Left cardiac atrium (tissue), 4 donors: Measurements from ENCODE around the gene ARHGAP21. TPM values are rescaled to one million over a fixed set of nuclear protein-coding genes. Genes with fewer than 3 reads are reported as not detected.
A peak's percentile ranks its signal among the peaks of the same experiment; 100 is the strongest.

Experiments used
- ATAC-seq, 2 donors: fragments of 200-7000 bp; cut with Tn5 transposase; one replicate each; pipeline ENCODE4 v1.9.1; 2020; ENCODE audit warnings: mild to moderate bottlenecking in 2 of 2, moderate library complexity in 2 of 2
- DNase-seq: peaks from one replicate; pipeline ENCODE4 v3.0.0-alpha.2; 2020
- intact Hi-C, 2 donors: fragments of 100-400 bp; cut with DNase I; formaldehyde crosslinking; loops; one replicate each; pipeline versions ENCODE4 v1.14.1 to v1.15.1; 2022 to 2023
- total RNA-seq, 2 donors: library from RNA; stranded (reverse); fragmentation: NEBNext Ultra II Directional; extraction: Animal tissue kit (Norgen Biotek cat#: 25700); gene quantifications; one replicate each; pipeline ENCODE4 v1.2.1, GENCODE V29; 2021
- donor health status: DM: no; HTN: yes; CAD: no.
- donor health status: DM: no; HTN: yes; CAD: no; lungs with severe emphysema.
- donor health status: DM: yes; HTN: yes; CAD: no.
- donor health status: Dilated cardiomyopathy.

Gene ARHGAP21
- total RNA-seq, 2 donors from 2014 or later: 44.7 to 57.9 TPM

DNA sequence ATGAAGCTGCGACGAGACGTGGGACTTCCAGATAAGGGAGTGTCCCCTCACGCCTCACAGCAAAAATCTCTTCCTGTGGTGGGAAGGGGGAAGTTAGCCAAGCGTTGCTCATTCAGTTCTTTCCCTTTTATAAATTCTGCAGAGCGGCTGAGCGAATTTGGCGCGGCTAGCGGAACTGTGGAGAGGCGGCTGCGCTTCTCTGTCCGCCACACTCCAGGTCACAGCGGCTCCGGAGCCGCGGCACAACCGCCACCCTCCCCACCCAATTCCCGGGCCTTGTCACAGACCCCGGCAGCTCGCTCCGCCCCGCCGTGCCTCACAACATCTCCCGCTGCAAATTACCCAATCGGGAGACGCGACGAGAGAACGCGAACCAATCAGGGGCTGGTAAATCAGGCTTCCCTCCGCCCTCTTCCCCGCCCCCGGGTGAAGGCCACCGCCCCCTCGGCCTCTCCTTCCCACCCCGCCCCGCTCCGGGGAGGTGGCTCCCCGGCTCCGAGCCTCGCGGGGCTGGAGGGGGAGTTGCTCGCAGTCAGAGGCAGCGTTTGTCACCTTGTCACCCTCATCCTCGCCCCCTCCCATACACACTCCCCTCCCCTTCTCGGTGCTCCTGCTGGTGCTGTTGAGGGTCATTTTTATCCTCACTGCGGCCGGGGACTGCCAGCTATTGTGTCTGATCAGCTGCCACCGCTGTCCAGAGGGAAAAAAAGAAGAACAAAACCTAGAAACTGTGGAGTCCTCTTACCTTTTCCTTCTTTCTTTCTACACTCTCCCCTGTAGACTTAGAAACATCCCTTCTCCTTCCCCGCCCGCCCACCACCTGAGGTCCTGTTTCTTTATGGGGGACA, 918 bp upstream of the ARHGAP21 start:
- ATAC-seq: peak; percentile 93
- DNase-seq: peak; percentile 99
- intact Hi-C loops: loop anchor here (2.0 to 10.0 kb wide), 5 partner anchors 80 to 350 kb away; partner anchors contain the start of gene PRTFDC1 (in 1 of the 2)

DNA sequence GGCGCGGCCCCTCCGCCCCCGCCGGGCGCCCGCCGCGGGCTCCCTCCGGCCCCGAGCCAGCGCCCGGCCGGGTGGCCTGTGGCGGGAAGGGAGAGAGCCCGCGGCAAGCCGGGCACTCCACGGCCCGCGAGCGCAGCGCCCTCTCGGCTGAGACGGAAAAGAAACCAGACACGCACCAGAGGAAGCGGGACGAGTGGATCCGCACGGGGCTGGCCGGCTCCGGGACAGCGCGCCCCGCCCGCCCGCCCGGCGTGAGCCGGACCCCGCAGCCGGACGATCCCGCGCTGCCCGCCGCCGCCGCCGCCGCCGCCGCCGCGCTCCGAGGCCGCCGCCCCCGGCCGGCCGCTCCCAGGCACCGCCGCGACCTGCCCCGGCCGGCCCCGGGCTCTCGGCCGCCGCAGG, 300 bp downstream of the ARHGAP21 start:
- no peak for ATAC-seq
- intact Hi-C loops: loop anchor here (2.0 to 10.0 kb wide), 5 partner anchors 79 to 351 kb away; partner anchors contain the start of genes ENKUR (in 1 of the 2), PRTFDC1 (in 1 of the 2) and THNSL1 (in 1 of the 2)

DNA sequence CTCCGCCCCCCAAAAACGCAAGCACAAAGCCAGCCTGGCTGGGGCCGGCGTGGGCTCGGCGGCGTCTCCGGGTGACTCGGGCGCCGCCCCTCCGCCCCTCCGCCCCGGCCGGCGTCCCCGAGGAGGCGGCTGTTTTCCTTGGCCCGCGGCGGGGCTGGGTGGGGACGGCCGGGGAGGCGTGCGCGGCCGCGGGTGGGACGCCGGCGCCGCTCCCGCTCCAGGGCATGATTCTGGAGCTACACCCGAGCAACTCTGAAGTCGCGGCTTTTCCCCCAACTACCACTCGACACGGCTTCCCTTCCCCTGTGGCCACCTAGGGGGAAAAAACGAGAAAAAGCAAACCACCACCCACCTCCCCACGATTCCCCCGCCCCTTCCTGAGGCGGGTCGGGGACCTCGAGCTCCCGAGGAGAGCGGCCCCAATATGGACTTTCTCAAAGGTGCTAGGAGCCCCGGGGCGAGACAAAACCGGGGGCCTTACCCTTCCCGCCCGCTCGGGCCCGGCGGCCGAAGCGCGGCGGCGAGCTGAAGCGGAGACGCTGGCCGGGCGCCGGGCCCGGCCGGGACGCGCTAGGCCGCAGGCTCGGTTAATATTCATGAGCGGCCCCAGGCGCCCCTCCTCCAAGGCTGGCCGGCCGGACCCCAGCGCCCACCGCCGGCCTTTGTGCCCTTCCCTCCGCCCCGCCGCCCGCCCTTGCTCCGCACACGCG, 856 bp downstream of the ARHGAP21 start:
- DNase-seq (peak; percentile 82), ATAC-seq (peak; percentile 41 to 52)
- intact Hi-C loops: loop anchor here (2.0 to 10.0 kb wide), 5 partner anchors 78 to 352 kb away; partner anchors contain the start of genes ENKUR (in 1 of the 2), PRTFDC1 (in 1 of the 2) and THNSL1 (in 1 of the 2)

More for the DNA sequence above, 300 bp downstream of the ARHGAP21 start:
- DNase-seq: peak; percentile 47

DNA sequence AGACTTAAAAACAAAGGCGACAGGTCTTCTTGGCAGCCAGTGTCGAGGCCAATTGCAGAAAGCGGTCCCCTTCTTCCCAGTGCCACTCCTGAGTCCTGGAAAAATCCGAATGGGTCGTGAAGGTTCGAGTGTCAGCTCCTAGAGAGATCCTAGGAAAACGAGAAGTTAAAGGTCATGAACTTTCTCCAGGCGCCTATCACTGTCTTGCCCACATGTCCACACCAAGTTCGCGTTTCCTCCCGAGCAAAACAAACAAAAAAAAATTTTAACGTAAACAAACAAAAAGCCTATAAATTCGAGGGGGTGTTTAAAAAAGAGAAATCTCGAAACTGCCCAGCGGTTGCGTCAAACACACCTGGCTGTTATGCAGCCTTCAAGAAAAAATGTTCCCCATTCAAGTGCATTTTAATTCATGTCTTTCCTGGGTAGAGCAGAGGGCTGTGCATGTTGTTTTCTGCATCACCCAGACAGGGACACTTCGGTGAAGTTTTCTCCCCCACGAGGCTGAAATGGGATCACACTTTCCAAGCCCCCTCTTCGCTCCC, 1.5 kb downstream of the ARHGAP21 start:
- ATAC-seq (no peak), DNase-seq (no peak)
- intact Hi-C loops: loop anchor here (2.0 to 10.0 kb wide), 5 partner anchors 77 to 353 kb away; partner anchors contain the start of genes ENKUR (in 1 of the 2), PRTFDC1 (in 1 of the 2) and THNSL1 (in 1 of the 2)

DNA sequence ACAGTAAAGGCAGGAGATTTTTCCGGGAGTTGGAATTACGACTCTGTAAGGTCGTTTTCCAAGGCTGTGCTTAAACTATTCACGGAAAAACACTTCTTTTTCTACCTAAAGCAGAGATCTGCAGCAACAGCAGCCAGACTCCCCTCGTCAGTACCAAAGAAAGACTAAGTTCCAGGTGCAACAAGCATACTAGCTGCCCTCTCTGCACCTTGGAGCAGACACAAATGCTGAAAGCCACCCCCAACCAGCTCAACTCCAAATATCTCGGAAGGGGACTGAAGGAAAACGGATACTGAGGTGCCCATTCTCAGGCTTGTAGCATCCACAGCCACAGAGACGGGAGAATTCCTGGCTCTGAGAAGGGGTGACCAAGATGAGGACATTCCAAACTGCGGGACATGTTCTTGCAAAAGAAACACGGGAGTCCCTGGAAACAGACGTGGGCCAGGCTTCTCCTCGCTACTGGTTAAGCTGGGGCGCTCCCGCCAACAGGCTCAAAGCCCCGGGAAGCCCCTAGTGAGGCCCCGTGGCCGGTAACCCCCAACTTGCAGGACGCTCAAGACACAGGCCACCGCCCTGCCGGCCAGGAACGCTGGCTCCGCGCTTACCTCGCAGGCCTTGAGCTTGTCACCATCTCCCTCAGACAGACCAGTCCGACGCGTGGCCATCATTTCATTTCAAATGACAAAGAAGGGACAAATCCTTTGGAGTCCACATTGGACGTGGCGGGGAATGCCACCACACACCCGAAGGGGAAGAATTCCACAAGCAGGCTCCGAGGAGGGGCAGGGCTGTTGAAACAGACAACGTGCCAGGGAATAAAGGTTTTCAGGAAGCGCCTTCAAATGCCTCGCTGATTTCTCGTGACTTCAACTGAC, 2.2 kb downstream of the ARHGAP21 start:
- DNase-seq: peak; percentile 43
- ATAC-seq: no peak
- intact Hi-C loops: loop anchor here (2.0 to 10.0 kb wide), 5 partner anchors 77 to 353 kb away; partner anchors contain the start of genes ENKUR (in 1 of the 2), PRTFDC1 (in 1 of the 2) and THNSL1 (in 1 of the 2)

DNA sequence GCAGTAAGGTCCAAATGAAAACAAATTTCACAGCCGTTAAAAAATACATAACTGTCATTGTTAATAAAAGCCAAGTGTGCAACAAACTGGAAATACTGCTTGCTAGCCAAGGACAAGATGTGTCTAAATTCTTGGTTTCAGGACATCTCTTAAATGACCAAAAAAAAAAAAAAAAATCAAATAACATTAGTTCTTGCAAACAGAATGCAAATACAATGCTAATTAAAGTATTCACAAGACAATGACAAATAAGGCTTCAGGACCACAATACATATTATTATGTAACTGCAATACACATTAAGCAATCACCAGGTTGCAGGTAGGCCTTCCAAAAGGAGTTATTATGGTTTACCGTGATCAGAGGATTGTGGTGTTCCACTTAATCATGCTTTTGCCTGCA, 3.6 kb downstream of the ARHGAP21 start:
- DNase-seq (no peak), ATAC-seq (no peak)
- intact Hi-C loops: loop anchor here (10.0 kb wide), 4 partner anchors 75 to 355 kb away; partner anchors contain the start of gene PRTFDC1 (in 1 of the 2)

DNA sequence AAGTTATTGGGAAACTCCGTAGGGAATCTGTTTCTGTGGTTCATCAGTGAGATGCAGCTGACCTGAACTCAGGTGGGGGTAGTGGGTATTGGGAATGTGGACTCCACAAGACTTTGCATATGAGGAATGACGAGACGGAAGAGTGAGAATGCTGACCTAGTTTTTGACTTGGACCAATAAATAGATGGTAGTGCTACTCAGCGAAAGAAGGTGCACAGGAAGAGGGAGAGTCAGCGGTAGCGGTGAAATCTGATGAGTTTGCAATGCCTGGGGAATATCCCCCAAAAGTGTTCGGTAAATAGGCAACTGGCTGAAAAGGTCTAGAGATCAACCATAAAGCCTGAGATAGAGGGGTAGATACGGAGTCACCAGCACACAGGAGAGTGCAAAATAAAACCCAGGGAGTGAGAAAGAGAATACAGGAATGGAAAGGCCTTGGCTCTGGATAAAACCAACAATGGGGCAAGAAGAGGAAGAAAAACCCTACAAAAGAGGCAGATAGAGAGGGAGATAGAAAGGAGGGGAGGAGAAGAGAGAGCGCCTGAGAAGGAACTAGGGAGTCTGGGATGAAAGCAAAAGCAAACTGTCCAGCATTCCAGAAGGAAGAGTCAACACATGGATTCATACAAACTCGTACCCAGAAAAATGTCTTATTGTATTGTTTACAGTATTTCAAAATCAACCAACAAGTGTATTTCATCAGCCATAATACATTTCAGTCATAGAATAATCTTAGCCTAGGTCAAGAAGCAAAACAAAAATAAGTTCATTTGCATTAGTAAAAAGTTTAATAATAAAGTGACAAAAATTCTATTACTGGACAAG, 5.4 kb downstream of the ARHGAP21 start:
- no peak for ATAC-seq
- intact Hi-C loops: no loop called here
- DNase-seq: no peak

DNA sequence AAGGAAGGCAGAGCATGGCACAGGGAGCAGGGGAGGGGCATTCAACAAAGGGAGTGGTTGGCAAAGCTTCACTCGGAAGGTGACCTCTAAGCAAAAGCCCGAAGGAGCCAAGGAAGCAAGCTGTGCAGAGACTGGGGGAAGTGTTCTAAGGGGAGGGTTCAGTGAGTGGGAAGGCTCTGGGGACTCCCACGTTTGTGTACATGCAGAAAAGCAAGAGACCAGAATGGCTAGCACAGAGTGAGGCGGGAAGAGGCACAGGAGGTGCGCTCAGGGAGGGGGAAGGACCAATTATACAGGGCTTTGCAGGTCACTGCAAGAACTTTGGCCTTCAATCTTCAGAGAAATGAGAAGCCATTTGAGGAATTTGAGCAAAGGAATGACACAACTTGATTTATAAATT, 7.4 kb downstream of the ARHGAP21 start:
- ATAC-seq (peak; percentile 24 to 55), DNase-seq (no peak)
- intact Hi-C loops: no loop called here

DNA sequence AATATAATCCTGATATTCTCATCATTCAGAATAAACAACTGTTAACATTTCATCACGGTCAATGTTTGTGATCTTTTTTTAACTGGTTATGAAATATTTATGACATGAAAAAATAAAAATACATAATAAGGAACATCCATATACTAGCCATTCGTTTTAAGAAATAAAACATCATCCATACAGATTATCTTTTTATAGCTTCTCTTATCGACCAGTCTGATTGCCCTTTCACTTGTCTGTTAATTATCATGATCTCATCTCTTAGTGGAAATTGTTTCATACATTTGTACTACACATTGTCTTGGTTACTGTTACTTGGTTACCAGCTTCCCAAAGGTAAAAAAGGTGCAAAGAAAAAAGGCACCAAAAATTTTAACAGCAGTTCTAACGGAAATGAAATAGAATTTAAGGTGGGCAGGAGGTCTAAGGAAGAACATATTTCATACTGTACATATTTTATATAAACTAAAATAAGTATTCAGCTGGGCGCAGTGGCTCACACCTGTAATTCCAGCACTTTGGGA, 8.4 kb downstream of the ARHGAP21 start:
- intact Hi-C loops: no loop called here
- ATAC-seq: no peak
- no peak for DNase-seq

DNA sequence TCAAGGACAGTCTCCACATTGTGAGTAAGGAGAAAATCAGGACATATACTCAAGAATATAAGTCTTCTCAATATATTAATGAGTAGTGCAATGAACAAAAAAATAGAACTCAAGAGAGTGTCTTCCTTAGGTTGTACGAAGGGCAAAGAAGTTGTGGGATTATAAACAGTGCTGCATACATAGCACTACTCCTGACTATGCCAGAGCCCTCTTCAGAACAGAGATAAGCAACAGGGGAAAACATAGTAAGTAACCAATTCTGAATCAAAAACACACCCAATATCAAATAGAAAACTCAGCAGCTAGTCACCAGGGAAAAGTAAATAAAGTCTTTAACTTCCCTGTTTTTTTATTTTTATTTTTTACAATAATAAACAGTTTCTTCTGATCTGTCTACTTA, 10.6 kb downstream of the ARHGAP21 start:
- DNase-seq: no peak
- intact Hi-C loops: no loop called here
- ATAC-seq: peak in 1 of 2 donors; percentile 43

DNA sequence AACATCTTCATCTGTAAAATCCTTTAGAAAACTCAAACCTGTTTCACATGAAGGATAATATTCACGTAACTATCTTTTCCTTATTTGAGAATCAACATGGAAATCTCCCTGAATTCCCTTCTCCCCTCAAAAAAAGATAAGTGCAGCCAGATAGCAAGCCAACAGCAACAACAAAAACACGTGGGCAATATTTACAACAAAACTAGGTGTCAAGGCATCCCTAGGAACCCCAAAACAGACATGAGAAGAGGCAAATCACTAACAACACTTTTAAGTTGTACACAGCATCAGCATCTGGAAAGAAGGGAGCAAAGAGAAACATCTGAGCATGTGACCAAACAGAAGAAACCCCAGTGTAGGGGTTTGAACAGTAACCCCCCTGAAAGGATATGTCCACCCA, 12.2 kb downstream of the ARHGAP21 start:
- no peak for DNase-seq
- ATAC-seq: no peak
- intact Hi-C loops: no loop called here

DNA sequence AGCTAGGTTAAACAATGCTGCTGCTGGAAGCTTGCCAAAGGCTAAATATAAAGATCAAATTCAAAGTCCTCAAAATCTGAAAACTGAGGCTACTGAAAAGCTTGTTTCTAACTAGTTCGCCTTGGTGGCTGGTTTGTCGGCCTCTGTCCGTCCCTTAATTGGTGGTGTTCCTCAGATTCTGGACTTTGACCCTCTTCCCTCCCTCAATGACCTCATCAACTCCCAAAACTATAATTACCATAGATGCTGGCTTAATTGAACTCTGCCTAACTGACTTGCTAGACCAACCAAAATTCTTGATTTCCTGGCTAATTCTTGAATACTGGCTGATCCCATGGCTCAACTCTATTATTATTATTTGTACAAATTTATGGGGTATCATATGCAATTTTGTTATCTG, 15.6 kb downstream of the ARHGAP21 start:
- ATAC-seq (no peak), DNase-seq (no peak)
- intact Hi-C loops: no loop called here

DNA sequence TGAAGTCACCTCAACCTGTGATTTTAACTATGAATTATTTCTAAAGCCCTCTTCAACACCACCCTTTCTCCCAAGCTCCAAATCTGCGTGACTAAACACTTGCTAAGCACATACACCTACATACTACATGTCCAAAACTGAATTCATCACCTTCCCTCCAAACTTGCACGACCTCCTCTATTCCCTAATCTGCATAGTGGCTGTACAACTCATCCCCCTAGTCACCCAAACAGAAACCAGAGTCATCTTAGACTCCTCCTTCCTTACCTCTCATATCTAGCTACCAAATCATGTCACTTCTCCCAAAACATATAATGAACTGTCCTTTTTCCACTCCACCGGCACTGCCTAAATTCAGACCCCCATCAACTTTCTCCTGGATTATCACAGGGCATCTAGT, 16.2 kb downstream of the ARHGAP21 start:
- intact Hi-C loops: no loop called here
- DNase-seq: no peak
- ATAC-seq: peak in 1 of 2 donors; percentile 16

DNA sequence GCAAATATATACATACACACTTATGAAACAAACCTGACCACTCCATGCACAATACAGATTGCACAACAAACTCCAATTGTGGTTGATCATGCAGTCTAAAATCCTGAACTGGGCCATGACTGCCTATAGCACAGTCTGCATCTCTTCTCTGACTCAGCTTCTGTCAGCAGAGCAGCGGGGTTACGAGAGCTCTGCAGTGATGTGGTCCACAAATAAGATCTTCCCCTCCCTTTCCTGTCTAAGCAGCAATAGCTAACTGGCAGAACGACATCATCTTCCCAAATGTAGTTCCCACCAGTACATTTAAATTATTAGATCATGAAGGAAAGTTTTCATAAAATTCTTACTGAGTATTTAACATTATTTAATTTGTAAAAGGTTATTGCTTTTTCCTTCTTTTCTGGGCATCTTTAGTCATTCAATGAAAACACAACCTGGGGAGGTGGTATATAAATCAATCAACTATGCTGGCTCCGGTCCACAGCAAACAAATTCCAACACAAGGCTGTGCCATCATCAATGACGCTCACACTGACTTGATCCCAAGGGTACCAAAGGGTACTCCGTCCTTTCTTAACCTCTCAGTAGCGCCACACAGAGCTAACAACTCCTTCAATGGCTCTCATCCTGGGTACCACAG, 17.1 kb downstream of the ARHGAP21 start:
- DNase-seq (peak; percentile 40), ATAC-seq (peak; percentile 59 to 98)

DNA sequence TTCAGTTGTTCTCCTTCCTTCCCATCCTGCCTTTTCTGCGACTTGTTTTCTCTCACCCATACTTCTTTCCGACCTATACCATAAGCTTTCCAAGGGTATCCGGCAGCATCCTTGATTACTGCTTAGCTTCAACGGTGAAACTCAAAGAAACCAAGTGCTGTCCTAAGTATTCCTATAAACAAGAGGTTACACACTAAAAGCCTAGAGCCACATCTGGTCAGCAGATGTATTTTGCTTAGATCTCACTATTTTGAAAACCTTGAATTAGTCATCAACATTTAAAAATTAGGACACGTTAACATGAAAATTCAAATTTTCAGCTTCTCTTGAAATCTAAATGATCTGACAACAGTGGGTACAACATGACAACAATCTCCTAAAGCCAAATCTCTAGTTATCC, 20.0 kb downstream of the ARHGAP21 start:
- DNase-seq (no peak), ATAC-seq (no peak)
- intact Hi-C loops: no loop called here

More for the DNA sequence above, 17.1 kb downstream of the ARHGAP21 start:
- intact Hi-C loops: no loop called here

DNA sequence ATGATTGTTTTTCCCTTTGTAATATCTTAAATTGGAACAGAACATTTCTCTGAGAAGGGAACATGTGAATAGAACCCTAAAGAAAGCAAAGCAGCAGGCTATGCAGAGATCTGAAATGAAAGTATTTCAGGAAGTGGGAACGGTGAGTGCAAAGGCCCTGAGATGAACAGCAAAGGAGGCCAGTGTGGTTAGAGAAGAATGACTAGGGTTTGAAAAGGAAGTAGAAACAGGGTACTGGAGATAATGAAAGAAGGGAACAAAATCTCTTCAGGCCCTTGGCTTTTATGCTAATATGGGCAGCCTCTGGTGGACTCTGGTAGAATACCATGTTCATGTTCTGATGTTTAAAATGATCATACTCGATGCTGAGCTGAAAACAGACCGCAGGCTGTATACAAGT, 22.2 kb downstream of the ARHGAP21 start:
- intact Hi-C loops: no loop called here
- DNase-seq: no peak
- no peak for ATAC-seq

DNA sequence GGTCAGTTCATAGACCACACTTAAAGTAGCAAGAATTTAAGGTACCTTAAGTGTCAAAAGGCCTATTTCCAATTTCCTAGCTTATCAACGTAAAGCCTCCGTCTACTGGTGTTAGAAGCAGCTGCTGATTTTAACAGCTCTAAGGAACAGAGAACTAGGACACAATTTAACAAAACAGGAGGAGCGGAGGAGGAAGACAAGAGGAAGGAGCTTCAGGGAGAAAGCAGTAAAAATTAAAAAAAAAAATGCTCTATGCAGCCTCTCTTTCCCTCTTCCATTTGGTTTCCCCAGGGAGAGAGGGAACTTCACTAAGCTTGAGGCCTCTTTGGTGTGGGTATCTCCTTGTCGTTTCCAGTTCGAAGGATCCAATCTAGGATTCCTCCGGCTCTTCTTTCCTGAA, 22.7 kb downstream of the ARHGAP21 start:
- intact Hi-C loops: no loop called here
- DNase-seq (no peak), ATAC-seq (no peak)
